OCI-LY3 (cell line): ENCODE data around the gene UPB1.

ENCODE experiments used
- EZH2phosphoT487 ChIP-seq: fragments of 200-600 bp; shearing (Covaris generic); IDR thresholded peaks from 2 replicates; pipeline ENCODE4 v1.6.1; 2018; ENCODE audit warnings: antibody characterized with exemption, mixed run types, low read depth
- TF ChIP-seq, protein P1 (sequence below): fragments of 200-600, 300-600 bp; sonication (generic); IDR thresholded peaks from 2 replicates; pipeline ENCODE4 v1.5.1; 2014; ENCODE audit warnings: antibody characterized with exemption, low read length, low read depth

DNA sequence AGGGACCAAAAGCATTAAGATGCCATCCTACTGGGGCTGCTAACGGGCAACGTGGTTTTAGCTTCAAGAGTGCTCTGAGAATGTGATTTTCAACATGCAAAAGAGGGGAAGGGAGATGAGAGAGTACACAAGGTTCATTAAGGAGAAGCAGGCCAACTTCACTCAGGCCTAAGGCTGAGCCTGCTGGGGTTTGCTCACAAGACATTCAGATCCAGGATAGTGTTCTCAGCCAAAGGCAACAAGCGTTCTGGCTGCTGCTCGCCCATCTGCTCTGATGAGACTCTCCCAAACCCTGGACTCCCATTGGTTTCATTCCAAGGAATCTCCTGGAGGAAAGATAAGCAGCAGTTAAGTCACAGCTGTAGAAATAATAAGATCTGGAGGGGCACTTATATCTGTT lies 23.6 kb upstream of the UPB1 start:
- no peak for TF ChIP-seq EZH2phosphoT487
- TF ChIP-seq, protein P1, sequence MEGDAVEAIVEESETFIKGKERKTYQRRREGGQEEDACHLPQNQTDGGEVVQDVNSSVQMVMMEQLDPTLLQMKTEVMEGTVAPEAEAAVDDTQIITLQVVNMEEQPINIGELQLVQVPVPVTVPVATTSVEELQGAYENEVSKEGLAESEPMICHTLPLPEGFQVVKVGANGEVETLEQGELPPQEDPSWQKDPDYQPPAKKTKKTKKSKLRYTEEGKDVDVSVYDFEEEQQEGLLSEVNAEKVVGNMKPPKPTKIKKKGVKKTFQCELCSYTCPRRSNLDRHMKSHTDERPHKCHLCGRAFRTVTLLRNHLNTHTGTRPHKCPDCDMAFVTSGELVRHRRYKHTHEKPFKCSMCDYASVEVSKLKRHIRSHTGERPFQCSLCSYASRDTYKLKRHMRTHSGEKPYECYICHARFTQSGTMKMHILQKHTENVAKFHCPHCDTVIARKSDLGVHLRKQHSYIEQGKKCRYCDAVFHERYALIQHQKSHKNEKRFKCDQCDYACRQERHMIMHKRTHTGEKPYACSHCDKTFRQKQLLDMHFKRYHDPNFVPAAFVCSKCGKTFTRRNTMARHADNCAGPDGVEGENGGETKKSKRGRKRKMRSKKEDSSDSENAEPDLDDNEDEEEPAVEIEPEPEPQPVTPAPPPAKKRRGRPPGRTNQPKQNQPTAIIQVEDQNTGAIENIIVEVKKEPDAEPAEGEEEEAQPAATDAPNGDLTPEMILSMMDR, result no peak
